Dedifferentiated amniotic fluid mesenchymal stem cell (primary cell): ENCODE measurements around the gene S100A3.
"Not testable (repeated sequence)": the region's sequence is repeated elsewhere in the genome, so short reads cannot be mapped to it uniquely, and the experiment has no call there.

Source experiments
- DNase-seq: peaks from one replicate; pipeline ENCODE4 v3.0.0-alpha.2; 2016; ENCODE audit errors: extremely low spot score

S100A3 gene

GRCh38 chr1:153548722-153549688 lies at the start of gene S100A3:
TSS of gene S100A3 (minus strand) at chr1:153549258. CDS start at chr1:153548485, 773 bp downstream.
- peak; percentile 87 for DNase-seq

- DNase-seq: no peak
Measured at GRCh38 chr1:153598309-153599172, 49.5 kb upstream of the S100A3 start.

- no peak for DNase-seq
Measured at GRCh38 chr1:153597206-153597605, 48.1 kb upstream of the S100A3 start.

GRCh38 chr1:153592748-153593147 lies 43.7 kb upstream of the S100A3 start:
- no peak for DNase-seq

- DNase-seq: no peak
Measured at GRCh38 chr1:153588482-153588881, 39.4 kb upstream of the S100A3 start.

GRCh38 chr1:153588033-153588432 lies 39.0 kb upstream of the S100A3 start:
- not testable (repeated sequence) for DNase-seq

GRCh38 chr1:153587314-153587713 lies 38.3 kb upstream of the S100A3 start:
- no peak for DNase-seq

- no peak for DNase-seq
Measured at GRCh38 chr1:153586347-153586746, 37.3 kb upstream of the S100A3 start.

GRCh38 chr1:153585006-153585405 lies 35.9 kb upstream of the S100A3 start:
- no peak for DNase-seq

- no peak for DNase-seq
Measured at GRCh38 chr1:153583976-153584375, 34.9 kb upstream of the S100A3 start.

GRCh38 chr1:153583514-153583913 lies 34.5 kb upstream of the S100A3 start:
- DNase-seq: not testable (repeated sequence)

- not testable (repeated sequence) for DNase-seq
Measured at GRCh38 chr1:153582836-153583235, 33.8 kb upstream of the S100A3 start.

- no peak for DNase-seq
Measured at GRCh38 chr1:153578936-153579335, 29.9 kb upstream of the S100A3 start.

GRCh38 chr1:153578490-153578889 lies 29.4 kb upstream of the S100A3 start:
- DNase-seq: no peak

- DNase-seq: no peak
Measured at GRCh38 chr1:153577624-153578051, 28.6 kb upstream of the S100A3 start.

- DNase-seq: no peak
Measured at GRCh38 chr1:153577138-153577537, 28.1 kb upstream of the S100A3 start.

- not testable (repeated sequence) for DNase-seq
Measured at GRCh38 chr1:153575497-153575896, 26.4 kb upstream of the S100A3 start.

GRCh38 chr1:153575081-153575491 lies 26.0 kb upstream of the S100A3 start:
- not testable (repeated sequence) for DNase-seq

GRCh38 chr1:153573351-153573750 lies 24.3 kb upstream of the S100A3 start:
- DNase-seq: no peak

- DNase-seq: peak; percentile 87
Measured at GRCh38 chr1:153572569-153573015, 23.5 kb upstream of the S100A3 start.

GRCh38 chr1:153571706-153572105 lies 22.6 kb upstream of the S100A3 start:
- peak; percentile 12 for DNase-seq

- DNase-seq: peak; percentile 10
Measured at GRCh38 chr1:153570874-153571273, 21.8 kb upstream of the S100A3 start.
